ENCODE data around the gene PREB.

The PREB gene

GRCh38 chr2:27127883-27128667 is 6.4 kb downstream of the PREB start:
- H3K4me1 Mint-ChIP-seq, result peaks cover 13% of the 10 kb centered on the region
- no peak overlapping the region for H3K4me3 Mint-ChIP-seq
- peaks cover 12% of the 10 kb centered on the region for H3K36me3 Mint-ChIP-seq (ENCODE audit: low read depth)
- TF ChIP-seq CTCF (IDR thresholded peaks at IDR 0.05), result no peak
- no peak for DNase-seq
- H3K27ac Mint-ChIP-seq, result no peak overlapping the region
- no peaks in the 10 kb centered on the region for H3K9me3 Mint-ChIP-seq
- peaks cover 15% of the 10 kb centered on the region for H3K27me3 Mint-ChIP-seq (ENCODE audit: low read depth, poor library complexity)

- TF ChIP-seq CTCF (IDR thresholded peaks at IDR 0.05), result no peak
- Mint-ChIP-seq H3K36me3 (ENCODE audit: low read depth) (peaks cover 7% of the 10 kb centered on the region), H3K27me3 (ENCODE audit: low read depth, poor library complexity) (peaks cover 33% of the 10 kb centered on the region), H3K9me3 (no peaks in the 10 kb centered on the region), H3K4me3 (no peak overlapping the region), H3K4me1 (peaks cover 22% of the 10 kb centered on the region), H3K27ac (no peak overlapping the region)
- DNase-seq, result no peak
Observed at GRCh38 chr2:27126252-27126710, 8.2 kb downstream of the PREB start.

GRCh38 chr2:27125104-27125503 is 9.3 kb downstream of the PREB start:
- Mint-ChIP-seq H3K36me3 (ENCODE audit: low read depth) (no peaks in the 10 kb centered on the region), H3K9me3 (peaks cover 5% of the 10 kb centered on the region), H3K27ac (no peak overlapping the region), H3K27me3 (ENCODE audit: low read depth, poor library complexity) (peaks cover 45% of the 10 kb centered on the region), H3K4me3 (no peak overlapping the region), H3K4me1 (peaks cover 22% of the 10 kb centered on the region)
- TF ChIP-seq CTCF (IDR thresholded peaks at IDR 0.05), result no peak
- DNase-seq, result no peak

GRCh38 chr2:27123302-27124150 is 10.9 kb downstream of the PREB start, which contains the start of gene ABHD1:
TSS of gene ABHD1 (plus strand) at chr2:27123815. CDS start at chr2:27123949, 134 bp downstream.
- Mint-ChIP-seq H3K9me3 (peaks cover 12% of the 10 kb centered on the region), H3K27me3 (ENCODE audit: low read depth, poor library complexity) (peaks cover 60% of the 10 kb centered on the region), H3K4me3 (peak within 1 kb of the TSS; percentile 85), H3K36me3 (ENCODE audit: low read depth) (no peaks in the 10 kb centered on the region), H3K4me1 (peaks cover 22% of the 10 kb centered on the region), H3K27ac (no peak within 1 kb of the TSS)
- DNase-seq, result peak; percentile 79
- TF ChIP-seq CTCF (IDR thresholded peaks at IDR 0.05), result no peak

GRCh38 chr2:27122791-27123190 is 11.6 kb downstream of the PREB start:
- Mint-ChIP-seq H3K27ac (no peak overlapping the region), H3K27me3 (ENCODE audit: low read depth, poor library complexity) (peaks cover 67% of the 10 kb centered on the region), H3K4me3 (peak overlapping the region; percentile 85), H3K9me3 (peaks cover 12% of the 10 kb centered on the region), H3K4me1 (peaks cover 22% of the 10 kb centered on the region), H3K36me3 (ENCODE audit: low read depth) (no peaks in the 10 kb centered on the region)
- no peak for TF ChIP-seq CTCF (IDR thresholded peaks at IDR 0.05)
- DNase-seq, result no peak
